Measurements from ENCODE around the gene NEIL3.

NEIL3 gene

GRCh38 chr4:177371461-177371860, 61.8 kb downstream of the NEIL3 start:
- DNase-seq (ENCODE audit: low spot score) = no peak

GRCh38 chr4:177374966-177375365, 65.3 kb downstream of the NEIL3 start:
- no peak for DNase-seq (ENCODE audit: low spot score)

- no peak for DNase-seq (ENCODE audit: low spot score)
Measured at GRCh38 chr4:177375372-177375771, 65.7 kb downstream of the NEIL3 start.

DNA sequence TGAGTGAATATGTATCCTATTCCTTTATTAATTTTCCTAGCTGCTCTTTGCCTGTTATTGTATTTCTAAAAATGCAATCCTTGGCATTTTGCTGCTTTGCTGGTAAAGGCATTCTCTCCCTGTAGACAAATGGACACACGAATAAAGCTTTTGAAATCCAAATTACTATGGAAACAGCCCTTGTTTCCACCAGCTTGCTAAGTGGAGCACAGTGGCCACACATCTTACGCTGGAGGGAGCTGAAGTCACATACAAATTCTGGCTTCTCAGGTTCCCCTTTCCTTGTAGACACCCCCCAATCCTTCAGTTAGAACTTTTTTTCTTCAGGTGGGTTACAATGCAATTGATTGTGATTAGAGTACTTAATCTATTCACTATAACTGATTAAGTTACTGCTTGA, 66.3 kb downstream of the NEIL3 start:
- no peak for DNase-seq (ENCODE audit: low spot score)

- no peak for DNase-seq (ENCODE audit: low spot score)
Measured at GRCh38 chr4:177380730-177381287, 71.1 kb downstream of the NEIL3 start.

GRCh38 chr4:177381762-177382310, 72.2 kb downstream of the NEIL3 start:
- DNase-seq (ENCODE audit: low spot score) = no peak

- no peak for DNase-seq (ENCODE audit: low spot score)
Measured at GRCh38 chr4:177384856-177385397, 75.3 kb downstream of the NEIL3 start.

DNA sequence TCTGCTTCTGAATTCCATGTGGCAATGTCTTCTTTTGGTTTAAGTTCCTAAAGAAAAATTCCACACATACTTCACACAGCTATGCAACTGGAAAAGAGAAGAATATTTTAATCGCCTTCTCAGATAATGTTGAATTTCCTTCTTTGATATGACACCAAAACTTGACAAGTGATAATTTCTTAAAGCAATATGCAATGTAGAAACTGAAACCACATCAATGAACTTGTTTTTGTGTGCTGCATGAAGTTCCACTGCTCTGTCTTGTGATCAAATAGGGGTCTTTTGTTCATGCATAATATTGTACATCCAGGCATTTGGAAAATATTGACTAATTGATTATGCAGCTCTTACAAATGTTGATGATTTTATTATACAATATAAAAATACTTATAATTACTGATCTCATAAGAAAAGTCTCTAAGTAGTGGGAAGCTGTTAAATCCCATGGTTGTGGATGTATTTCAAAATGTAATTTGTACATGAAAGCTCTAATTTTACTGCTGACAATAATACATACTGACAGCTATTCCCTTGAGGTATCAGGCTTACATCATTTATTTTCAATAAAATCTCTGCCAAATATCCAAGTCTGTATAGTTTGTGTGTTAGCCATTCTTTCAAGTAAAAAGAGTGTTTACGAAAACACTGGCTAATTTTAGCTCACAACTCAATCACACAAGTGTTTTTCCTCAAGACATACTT, 76.1 kb downstream of the NEIL3 start:
- no peak for DNase-seq (ENCODE audit: low spot score)

DNA sequence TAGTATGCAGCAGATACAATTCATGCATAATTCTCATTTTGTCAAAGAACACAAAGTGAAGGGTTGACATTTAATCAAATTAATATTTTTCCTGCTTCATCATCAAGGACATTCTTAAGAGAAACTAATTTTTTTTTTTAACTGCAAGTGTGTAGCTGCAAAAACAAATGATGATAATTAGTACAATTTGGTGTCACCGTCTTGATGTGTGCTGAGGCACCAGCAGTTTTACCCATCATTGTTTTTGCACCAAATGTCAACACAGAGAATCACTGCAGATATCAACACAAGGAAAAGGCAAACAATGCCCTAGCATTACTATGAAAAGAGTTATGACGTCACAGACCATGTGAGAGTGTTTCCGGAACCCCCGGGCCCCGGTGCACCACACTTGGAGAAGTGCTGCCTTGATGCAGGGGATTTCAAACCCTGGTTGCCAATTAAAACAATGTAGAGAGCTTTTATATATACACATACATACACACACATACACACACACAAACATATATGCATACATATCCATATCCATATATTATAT, 76.7 kb downstream of the NEIL3 start:
- DNase-seq (ENCODE audit: low spot score) = no peak

GRCh38 chr4:177391287-177391686, 81.6 kb downstream of the NEIL3 start:
- no peak for DNase-seq (ENCODE audit: low spot score)

DNA sequence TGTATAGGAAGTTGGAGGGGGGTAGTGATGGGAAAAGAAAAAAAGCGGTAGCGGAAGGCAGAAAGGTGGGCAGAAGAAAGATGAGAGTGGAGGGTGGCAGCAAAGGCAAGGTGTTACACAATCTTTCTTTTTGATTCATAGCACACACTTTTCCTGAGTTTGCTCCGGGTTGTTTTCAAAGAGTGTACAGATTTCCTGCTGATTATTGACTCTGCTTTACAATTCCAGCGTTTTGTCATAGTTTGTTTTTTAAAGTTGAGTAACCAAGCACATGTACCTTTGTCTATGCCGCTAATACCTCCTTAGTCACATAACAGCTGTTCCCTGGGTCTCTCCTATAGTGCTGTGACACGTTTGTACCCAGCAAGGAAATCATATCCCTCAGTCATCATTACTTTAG, 82.3 kb downstream of the NEIL3 start:
- DNase-seq (ENCODE audit: low spot score) = no peak

DNA sequence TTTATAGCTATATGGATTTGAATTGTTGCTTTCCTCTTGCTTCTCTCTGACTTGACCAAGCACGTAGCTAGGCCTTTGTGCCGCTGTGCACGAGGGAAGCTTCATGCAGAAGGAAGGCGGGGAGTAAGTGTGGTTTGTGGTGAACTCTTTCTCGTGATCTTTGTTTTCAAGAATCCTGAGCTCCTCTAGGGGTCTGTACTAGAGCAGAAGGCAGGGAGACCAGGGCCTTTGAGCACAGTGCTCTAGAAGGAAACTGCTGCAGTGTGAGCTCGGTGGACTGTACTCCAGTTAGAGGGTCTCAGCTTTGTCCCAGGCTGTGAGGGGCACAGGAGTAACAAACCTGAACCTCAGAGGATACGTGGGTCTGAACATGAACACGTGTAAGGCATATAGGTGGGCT, 83.6 kb downstream of the NEIL3 start:
- DNase-seq (ENCODE audit: low spot score) = no peak

DNA sequence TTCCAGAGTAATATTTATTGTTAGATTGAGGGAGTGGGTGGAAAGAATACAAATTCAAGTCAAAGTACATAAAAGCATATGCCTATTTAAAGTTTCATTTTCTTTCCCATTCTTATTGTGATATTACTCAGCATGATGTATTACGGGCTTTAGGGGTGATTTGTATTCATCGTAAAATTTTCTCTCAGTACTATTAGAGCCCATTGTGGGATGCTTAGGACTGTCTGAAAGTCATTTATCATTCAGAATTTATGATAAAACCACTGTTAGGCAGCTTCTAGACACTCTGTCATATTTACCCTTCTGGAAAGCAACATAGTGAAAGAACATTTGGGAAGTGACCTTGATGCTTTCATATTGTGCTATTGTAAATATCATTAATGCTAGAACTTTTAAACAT, 86.7 kb downstream of the NEIL3 start:
- no peak for DNase-seq (ENCODE audit: low spot score)

GRCh38 chr4:177400030-177400429, 90.4 kb downstream of the NEIL3 start:
- DNase-seq (ENCODE audit: low spot score) = no peak

- DNase-seq (ENCODE audit: low spot score) = no peak
Measured at GRCh38 chr4:177401658-177402273, 92.1 kb downstream of the NEIL3 start.

DNA sequence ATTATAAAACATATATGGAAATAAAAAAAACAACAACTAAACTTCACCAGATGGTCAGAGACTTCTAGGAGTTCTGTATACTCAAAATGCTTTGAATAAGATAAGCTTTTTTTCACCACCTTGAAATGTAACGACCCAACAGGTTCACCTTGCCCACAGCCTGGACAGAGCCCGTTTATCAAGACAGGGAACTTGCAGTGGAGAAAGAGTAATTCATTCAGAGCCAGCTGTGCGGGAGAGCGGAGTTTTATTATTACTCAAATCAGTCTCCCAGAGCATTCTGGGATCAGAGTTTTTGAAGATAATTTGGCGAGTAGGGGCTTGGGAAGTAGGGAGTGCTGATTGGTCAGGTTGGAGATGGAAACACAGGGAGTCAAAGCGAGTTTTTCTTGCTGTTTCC, 94.1 kb downstream of the NEIL3 start:
- DNase-seq (ENCODE audit: low spot score) = no peak

DNA sequence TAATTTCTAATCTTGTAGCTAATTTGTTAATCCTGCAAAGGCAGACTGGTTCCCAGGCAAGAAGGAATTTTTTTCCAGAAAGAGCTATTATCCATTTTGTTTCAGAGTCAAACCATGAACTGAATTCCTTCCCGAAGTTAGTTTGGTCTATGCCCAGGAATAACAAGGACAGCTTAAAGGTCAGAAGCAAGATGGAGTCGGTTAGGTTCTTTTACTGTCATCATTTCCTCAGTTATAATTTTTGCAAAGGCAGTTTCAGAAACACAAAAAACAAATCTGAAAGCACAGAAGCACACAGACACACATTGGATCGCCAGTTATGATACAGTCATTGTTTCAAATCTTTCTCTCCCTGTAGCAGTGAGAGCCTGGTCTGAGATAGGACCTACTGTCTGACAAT, 94.7 kb downstream of the NEIL3 start:
- DNase-seq (ENCODE audit: low spot score) = no peak

- DNase-seq (ENCODE audit: low spot score) = no peak
Measured at GRCh38 chr4:177404986-177405385, 95.3 kb downstream of the NEIL3 start.

- DNase-seq (ENCODE audit: low spot score) = no peak
Measured at GRCh38 chr4:177405508-177405907, 95.8 kb downstream of the NEIL3 start.

DNA sequence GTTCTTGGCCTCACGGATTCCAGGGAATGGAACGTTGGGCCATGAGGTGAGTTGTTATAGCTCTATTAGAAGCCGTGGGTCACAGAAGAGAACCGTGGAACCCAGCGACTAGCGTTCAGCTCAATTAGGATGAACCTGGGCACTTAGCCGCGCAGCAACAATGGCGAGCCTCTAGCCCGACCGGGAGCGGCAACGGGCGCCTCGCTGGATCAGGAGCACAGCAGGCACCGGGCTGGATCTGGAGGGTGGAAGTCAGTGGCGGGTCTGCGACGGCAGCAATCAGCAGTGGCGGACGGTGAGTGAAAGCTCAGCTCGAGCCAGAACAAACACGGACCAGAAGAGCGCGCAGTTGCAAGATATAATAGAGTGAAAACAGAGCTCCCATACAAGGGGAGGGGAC, 98.3 kb downstream of the NEIL3 start:
- DNase-seq (ENCODE audit: low spot score) = no peak

GRCh38 chr4:177410566-177410965, 100.9 kb downstream of the NEIL3 start:
- DNase-seq (ENCODE audit: low spot score) = no peak

DNA sequence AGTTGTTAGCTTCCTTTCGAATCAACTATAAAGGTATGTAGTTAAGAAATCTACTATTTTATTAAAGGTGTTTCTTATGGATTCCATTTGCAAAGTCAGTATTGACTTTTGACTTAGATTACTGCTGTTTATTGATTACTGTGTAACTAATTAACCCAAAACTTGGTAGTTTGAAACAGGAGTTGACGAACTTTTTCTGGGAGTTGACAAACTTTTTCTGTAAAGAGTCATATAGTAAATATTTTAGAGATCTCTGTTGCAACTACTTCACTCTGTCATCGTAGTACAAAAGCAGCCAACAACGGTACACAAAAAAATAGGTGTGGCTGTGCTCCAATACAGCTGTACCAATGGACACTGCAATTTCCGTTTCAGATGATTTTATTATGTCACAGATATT, 102.3 kb downstream of the NEIL3 start:
- DNase-seq (ENCODE audit: low spot score) = no peak
